Activated naive CD4-positive, alpha-beta T cell treated with anti-CD3 and anti-CD28 coated beads, Interleukin-2, amount 50 U/mL, for 72 hours (primary cell): ENCODE results near the gene BCKDHA. TPM values are rescaled to one million over a fixed set of nuclear protein-coding genes. Genes with fewer than 3 reads are reported as not detected.
"Not testable (repeated sequence)": the region's sequence is repeated elsewhere in the genome, so short reads cannot be mapped to it uniquely, and the experiment has no call there.

Experiments
- ATAC-seq, 2 donors: fragments of 150-1000 bp; cut with Tn5 transposase; 2 replicates each; pipeline ENCODE4 v1.10.0; 2021; ENCODE audit warnings: mild to moderate bottlenecking in 2 of 2, moderate library complexity in 2 of 2
- DNase-seq, 2 donors: peaks; one replicate each; pipeline ENCODE4 v3.0.0; 2021 to 2022; ENCODE audit warnings: low spot score in 2 of 2
- H3K27ac Mint-ChIP-seq, 2 donors: one replicate each; pipeline ENCODE4 v1.8.0; 2022; ENCODE audit warnings: mild to moderate bottlenecking in 2 of 2, mixed read lengths in 2 of 2
- H3K36me3 Mint-ChIP-seq, 2 donors: one replicate each; pipeline ENCODE4 v1.8.0; 2022; ENCODE audit warnings: mixed read lengths in 2 of 2
- H3K9me3 Mint-ChIP-seq, 2 donors: one replicate each; pipeline ENCODE4 v1.8.0; 2022; ENCODE audit warnings: mixed read lengths in 2 of 2
- total RNA-seq, 2 donors: library from RNA; stranded (reverse); gene quantifications; one replicate each; pipeline ENCODE4 v1.2.3, GENCODE V29; 2022

Gene BCKDHA
- total RNA-seq, 2 donors from 2014 or later = 19.8 to 27.2 TPM

DNA sequence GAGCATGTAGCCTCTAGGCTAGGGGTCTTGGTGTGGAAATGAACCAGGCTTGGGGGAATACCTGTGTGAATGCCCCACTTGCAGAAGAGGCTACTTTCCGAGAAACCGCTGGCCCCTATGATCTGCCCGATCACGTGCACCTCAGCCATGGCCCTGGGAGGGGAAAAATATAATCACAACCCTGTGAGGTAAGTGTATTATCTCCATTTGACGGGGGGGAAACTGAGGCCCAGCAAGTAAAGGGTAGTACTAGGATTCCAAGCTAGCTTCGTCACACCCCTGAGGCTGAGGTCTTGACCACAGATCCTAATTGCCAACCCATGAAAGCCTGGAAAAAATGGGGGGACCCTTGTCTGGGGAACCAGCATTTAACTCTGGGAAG is 34.3 kb upstream of the BCKDHA start:
- ATAC-seq (no peak), DNase-seq (no peak)
- Mint-ChIP-seq H3K9me3 (no peaks in the 10 kb centered on the region), H3K36me3 (peaks cover 5% of the 10 kb centered on the region in 2 donors), H3K27ac (peak overlapping the region; percentile 95 to 99)

DNA sequence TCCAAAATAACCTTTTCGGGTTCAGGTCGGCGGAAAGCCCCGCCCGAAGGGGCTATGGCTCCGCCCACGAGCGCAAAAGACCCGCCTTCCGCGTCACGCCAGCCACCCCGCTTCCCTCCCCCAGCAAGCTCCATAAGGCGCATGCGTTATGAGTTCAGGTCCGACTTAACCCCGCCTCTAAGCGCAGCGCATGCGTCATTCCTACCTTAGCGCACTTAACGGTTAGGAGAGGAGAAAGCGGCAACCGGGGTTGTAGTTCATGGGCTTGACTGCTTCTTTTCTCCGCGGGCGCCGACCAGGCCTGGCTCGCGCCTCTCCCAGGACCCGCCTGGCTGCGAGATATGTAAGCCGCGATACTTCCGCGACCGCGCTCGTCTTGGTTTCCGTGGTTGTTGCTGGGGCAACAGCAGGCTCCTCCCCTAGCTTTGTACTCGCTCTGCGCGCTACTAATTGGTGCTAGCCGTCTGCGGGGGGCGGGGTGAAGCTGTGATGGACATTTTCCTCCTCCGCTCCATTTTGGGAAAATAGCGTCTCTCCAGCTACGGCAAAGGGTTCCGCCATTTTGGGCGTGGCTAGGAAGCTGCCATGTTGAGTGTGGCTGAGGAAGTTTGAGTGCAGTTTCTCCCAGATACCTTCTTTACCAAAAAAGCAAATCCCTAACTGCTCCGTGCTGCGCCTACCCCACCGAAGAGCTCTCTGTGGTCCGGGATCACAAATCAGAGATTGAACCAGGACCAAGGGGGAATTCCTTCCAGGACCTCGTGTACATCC is 33.7 kb upstream of the BCKDHA start, which contains the start of gene B9D2:
TSS of gene B9D2 (minus strand) at position 397 of the 771 bp plus-strand sequence. CDS start 630 bp downstream, outside the sequence.
- ATAC-seq = peak; percentile 98 to 99
- Mint-ChIP-seq H3K9me3 (no peaks in the 10 kb centered on the region), H3K36me3 (peaks cover 5% of the 10 kb centered on the region in 2 donors), H3K27ac (peak within 1 kb of the TSS; percentile 95 to 99)
- DNase-seq = peak; percentile 94 to 98

DNA sequence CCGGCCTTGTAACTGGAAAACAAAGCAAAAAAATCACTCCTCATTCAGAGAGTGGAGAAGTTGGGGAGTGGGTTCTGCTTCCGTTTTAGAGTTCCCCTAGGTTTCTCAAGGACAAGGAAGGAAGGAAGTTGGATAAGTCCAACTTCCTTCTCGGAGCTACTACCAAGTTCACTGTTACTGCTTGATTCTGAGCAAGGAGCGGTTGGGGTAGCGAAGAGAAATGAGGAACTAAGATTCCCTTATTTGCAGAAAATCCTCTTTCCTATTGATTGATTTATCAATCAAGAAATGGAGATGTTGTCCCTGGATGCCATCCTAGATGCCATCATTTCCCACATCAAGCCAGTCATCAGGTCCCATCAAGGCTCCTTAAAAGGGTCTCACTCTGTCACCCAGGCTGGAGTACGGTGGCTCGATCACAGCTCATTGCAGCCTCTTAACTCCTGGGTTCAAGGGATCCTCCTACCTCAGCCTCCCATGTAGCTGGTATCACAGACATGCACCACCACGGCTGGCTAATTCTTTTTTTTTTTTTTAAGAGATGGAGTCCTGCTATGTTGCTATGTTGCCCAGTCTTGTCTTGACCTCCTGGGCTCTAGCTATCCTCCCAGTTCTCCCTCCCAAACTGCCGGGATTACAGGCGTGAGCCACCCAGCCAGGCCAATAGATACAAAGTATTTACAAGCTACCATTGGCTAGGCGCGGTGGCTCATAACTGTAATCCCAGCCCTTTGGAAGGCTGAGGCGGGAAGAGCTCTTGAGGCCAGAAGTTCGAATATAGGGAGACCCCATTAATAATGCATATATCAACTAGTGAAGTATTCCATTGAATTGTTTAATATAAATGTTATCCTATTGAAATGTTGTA is 32.9 kb upstream of the BCKDHA start:
- no peak for ATAC-seq
- no peak for DNase-seq
- Mint-ChIP-seq H3K9me3 (no peaks in the 10 kb centered on the region), H3K36me3 (peaks cover 5% of the 10 kb centered on the region in 2 donors), H3K27ac (peak overlapping the region; percentile 95 to 99)

DNA sequence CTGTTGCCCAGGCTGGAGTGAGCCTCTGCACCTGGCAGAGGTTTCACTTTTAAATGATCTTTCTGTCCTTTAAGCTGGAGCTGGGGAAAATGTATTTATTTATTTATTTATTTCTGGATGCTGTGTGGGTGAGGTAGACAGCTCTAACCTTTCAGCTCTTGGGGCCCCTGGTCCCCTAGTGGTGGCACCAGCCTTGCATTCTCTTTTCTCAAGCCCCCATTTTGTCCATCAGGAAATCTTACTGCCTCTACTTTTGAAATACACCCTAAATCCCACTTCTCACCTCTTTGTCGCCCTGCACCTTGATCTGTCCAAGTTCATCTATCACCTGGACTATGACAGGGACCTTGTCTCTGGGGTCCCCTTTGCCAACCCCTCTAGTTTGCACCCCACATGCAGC is 31.5 kb upstream of the BCKDHA start:
- ATAC-seq (no peak), DNase-seq (no peak)
- Mint-ChIP-seq H3K27ac (peak overlapping the region in 1 of 2 donors; percentile 37), H3K36me3 (peaks cover 5% of the 10 kb centered on the region in 2 donors), H3K9me3 (no peaks in the 10 kb centered on the region)

DNA sequence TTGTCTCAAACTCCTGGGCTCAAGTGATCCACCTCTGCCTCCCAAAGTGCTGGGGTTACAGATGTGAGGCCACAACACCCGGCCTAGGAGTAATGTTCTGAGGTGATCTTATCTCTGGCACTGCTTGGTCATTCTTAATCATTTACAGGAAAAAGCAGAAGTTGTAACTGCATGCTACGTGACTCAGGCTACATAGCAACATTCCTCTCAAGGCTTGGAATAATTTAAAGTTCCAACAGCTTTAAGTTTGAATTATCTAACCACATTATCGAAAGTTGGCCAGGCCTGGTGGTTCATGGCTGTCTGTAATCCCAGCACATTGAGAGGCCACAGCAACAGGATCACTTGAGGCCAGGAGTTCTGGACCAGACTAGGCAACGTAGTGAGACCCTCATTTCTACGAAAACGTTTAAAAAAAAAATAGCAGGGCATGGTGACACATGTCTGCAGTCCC is 29.7 kb upstream of the BCKDHA start:
- Mint-ChIP-seq H3K36me3 (peaks cover 5% of the 10 kb centered on the region in 2 donors), H3K9me3 (no peaks in the 10 kb centered on the region), H3K27ac (no peak overlapping the region)
- DNase-seq (no peak), ATAC-seq (no peak)

DNA sequence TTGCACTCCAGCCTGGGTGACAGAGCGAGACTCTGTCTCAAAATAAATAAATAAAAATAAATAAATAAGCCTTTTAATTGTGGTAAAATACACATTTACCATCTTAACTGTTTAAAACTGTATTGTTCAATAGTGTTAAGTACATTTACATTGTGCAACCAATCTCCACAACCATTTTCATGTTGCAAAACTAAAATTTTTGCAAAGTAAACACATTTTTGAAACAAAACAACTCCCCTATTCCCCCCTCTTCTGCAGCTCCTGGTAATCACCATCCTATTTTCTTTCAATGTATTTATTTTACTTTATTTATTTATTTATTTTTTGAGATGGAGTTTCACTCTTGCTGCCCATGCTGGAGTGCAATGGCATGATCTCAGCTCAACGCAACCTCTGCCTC is 27.8 kb upstream of the BCKDHA start:
- DNase-seq (no peak), ATAC-seq (no peak)
- H3K36me3 Mint-ChIP-seq = peaks cover 0 to 5% of the 10 kb centered on the region in 2 donors
- no peak overlapping the region for H3K27ac Mint-ChIP-seq
- no peaks in the 10 kb centered on the region for H3K9me3 Mint-ChIP-seq

DNA sequence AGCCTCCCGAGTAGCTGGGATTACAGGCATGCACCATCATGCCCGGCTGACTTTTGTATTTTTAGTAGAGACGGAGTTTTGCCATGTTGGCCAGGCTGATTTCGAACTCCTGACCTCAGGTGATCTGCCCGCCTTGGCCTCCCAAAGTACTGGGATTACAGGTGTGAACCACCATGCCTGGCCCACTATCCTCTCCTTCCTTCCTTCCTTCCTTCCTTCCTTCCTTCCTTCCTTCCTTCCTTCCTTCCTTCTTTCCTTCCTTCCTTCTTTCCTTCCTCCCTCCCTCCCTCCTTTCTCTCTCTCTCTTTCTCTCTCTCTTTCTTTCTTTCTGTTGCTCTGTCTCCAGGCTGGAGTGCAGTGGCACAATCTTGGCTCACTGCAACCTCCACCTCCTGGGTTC is 26.5 kb upstream of the BCKDHA start:
- H3K27ac Mint-ChIP-seq = peak overlapping the region; percentile 72 to 74
- DNase-seq, ATAC-seq, H3K36me3 Mint-ChIP-seq, H3K9me3 Mint-ChIP-seq: not testable (repeated sequence)

DNA sequence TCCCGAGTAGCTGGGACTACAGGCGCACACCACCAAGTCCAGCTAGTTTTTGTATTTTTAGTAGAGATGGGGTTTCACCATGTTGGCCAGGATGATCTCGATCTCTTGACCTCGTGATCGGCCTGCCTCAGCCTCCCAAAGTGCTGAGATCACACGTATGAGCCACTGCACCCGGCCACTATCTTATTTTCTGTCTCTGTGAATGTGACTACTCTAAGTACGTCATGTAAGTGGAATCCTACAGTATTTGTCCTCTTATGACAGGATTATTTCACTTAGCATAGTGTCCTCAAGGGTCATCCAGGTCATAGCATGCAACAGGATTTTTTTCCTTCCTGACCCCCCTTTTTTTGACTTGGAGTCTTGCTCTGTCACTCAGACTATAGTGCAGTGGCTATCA is 26.1 kb upstream of the BCKDHA start:
- no peaks in the 10 kb centered on the region for H3K9me3 Mint-ChIP-seq
- DNase-seq (no peak), ATAC-seq (no peak)
- H3K36me3 Mint-ChIP-seq = no peaks in the 10 kb centered on the region
- peak overlapping the region; percentile 72 to 74 for H3K27ac Mint-ChIP-seq

DNA sequence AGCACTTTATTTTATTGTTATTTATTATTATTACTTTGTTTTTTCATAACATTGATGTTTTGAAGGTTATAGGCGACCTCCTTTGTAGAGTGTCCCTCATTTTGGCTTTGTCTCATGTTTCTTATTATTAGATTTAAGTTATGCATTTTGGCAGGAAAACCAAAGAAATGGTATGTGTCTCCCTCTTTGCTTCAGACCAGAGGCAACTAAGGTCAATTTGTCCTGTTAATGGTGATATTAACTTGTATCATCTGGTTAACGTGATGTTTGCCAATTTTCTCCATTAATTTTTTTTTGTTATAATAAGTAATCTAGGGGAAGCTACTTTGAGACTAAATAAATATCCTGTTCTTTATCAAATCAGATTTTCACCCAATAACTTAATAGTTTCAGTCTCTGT is 25.1 kb upstream of the BCKDHA start:
- DNase-seq = no peak

DNA sequence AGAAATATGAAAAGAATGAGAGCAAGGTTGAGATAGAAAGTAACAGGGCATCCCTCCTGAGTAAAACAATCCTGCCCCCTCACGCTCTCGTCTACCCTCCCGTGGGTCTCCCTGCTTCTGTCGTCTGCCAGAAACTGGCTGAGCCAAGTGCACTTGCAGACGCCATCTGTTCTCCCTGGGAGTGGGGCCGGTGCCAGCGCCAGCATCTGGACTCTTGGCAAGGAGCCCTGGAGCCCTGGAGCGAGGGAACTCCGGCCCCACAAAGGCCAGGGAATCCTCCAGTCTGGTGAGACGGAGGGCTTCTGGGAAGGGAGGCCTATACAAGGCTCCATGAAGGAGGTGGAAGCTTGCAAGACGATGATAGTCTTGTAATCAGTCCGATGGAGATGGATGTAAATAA is 23.6 kb upstream of the BCKDHA start:
- Mint-ChIP-seq H3K36me3 (no peaks in the 10 kb centered on the region), H3K9me3 (no peaks in the 10 kb centered on the region), H3K27ac (peak overlapping the region in 1 of 2 donors; percentile 65)
- no peak for DNase-seq
- no peak for ATAC-seq

More for the DNA sequence above, 25.1 kb upstream of the BCKDHA start:
- H3K36me3 Mint-ChIP-seq = no peaks in the 10 kb centered on the region
- H3K27ac Mint-ChIP-seq = no peak overlapping the region
- ATAC-seq = no peak
- H3K9me3 Mint-ChIP-seq = no peaks in the 10 kb centered on the region

DNA sequence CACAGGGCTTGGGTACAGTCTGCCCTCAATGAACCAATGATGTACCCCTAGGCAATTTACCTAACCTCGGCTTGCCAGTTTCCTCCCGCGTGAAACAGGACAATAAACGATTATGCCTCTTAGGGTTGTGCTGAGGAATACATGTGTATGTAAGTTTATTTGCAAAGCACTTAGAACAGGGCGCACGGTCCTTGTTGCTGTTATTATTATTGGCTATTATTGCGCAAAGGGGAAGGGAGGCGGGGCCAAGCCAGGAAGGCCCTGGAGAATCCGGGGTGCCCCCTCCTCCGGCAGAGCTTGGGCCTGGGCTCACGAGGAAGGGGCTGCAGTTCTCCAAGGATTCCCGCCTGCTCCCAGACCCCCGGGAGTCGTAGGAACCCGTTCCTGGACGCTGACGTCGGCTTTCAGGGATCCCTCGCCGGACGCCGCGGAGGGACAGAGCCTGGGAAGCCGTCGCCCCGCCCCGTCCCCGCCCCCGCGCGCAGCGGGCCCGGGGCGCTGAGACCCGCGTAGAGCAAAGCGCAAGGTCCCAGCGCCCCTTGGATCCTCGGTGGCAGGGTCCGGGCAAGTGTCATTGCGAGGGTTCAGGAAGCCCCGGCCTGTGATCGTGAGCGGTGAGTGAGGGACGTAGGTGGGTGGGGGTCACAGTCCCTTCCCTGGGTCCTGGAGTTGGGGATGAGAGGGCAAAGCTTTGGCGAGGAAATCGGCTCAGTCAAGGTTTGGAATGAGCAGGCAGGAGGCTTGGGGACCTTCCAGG is 21.2 kb upstream of the BCKDHA start, which contains the start of gene TMEM91:
TSS of gene TMEM91 (plus strand) at position 293 of the 757 bp plus-strand sequence. CDS start 1,777 bp downstream, outside the sequence.
- Mint-ChIP-seq H3K27ac (peak within 1 kb of the TSS; percentile 21 to 50), H3K36me3 (no peaks in the 10 kb centered on the region), H3K9me3 (no peaks in the 10 kb centered on the region)
- no peak for DNase-seq
- peak; percentile 57 to 67 for ATAC-seq

DNA sequence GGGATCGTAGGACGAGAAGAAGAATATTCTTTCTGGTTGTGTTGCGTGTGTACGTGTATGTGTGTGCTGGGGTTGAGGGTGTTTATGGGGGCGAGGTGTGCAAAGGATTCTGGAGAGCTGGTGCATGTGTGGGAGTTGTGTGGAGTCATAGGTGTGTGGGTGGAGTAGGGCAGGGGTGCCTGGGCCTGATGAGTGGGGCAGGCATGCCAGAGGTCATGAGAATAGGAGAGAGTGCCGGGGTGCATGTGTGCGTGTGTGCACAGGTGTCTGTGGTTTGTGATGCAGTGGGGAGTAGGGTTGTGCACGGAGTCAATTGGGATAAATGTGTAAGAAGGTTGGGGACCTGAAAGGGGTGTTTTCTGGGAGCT is 20.6 kb upstream of the BCKDHA start:
- Mint-ChIP-seq H3K9me3 (no peaks in the 10 kb centered on the region), H3K27ac (peak overlapping the region; percentile 21 to 50), H3K36me3 (no peaks in the 10 kb centered on the region)
- DNase-seq (no peak), ATAC-seq (peak; percentile 72 to 73)

DNA sequence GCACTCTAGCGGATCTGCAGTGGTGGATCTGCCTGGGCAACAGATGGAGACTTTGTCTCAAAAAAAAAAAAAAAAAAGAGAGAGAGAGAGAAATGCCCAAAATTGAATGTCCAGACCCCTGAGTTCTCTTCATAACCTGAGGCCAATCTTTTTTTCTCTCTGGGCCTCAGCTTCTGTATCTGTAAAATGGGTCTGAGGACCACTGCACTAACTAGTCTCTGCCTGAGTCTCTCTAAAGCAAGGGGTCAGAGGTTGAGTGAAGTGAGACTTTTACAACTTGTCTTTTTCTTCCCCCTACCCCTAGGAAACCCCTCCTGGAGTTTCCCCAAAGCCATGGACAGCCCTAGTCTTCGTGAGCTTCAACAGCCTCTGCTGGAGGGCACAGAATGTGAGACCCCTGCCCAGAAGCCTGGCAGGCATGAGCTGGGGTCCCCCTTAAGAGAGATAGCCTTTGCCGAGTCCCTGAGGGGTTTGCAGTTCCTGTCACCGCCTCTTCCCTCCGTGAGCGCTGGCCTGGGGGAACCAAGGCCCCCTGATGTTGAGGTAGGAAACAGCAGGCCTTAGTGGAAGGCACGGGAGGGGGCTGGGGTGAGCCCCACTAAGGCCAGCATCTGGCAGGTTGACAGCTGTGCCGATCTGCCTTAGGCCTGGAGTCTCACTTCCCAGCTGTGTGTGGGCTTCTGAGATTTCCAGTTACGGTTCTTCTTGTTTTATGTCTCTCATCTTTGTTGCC is 19.5 kb upstream of the BCKDHA start:
- no peak for DNase-seq
- H3K36me3 Mint-ChIP-seq = no peaks in the 10 kb centered on the region
- no peak overlapping the region for H3K27ac Mint-ChIP-seq
- no peaks in the 10 kb centered on the region for H3K9me3 Mint-ChIP-seq
- peak in 1 of 2 donors; percentile 26 for ATAC-seq

DNA sequence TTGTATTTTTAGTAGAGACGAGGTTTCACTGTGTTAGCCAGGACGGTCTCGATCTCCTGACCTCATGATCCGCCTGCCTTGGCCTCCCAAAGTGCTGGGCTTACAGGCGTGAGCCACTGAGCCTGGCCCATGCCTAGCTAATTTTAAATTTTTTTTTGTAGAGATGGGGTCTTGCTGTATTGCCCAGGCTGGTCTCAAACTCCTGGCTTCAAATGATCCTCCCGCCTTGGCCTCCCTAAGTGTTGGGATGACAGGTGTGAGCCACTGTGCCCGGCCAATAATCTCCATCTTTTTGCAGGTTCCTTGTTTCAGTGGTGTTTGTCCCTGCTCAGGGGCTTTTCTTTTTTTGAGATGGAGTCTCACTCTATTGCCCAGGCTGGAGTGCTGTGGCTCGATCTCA is 16.1 kb upstream of the BCKDHA start:
- H3K9me3 Mint-ChIP-seq, H3K36me3 Mint-ChIP-seq, H3K27ac Mint-ChIP-seq, ATAC-seq, DNase-seq: not testable (repeated sequence)

DNA sequence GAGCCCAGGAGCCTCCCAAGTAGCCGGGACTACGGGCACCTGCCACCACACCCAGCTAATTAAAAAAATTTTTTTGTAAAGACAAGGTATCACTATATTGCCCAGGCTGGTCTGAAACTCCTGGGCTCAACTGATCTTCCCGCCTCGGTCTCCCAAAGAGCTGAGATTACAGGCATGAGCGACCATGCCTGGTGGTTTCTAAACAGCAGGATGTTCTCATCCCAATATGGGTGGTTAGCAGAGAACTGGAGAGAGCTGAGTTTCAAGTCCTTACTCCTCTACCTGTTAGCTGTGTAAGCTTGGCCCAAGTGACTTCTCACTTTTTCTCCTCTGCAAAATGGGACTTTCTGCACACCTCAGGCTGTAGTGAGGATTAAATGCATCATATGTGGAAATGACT is 13.3 kb upstream of the BCKDHA start:
- no peak for ATAC-seq
- H3K36me3 Mint-ChIP-seq = peaks cover 0 to 8% of the 10 kb centered on the region in 2 donors
- DNase-seq = no peak
- no peak overlapping the region for H3K27ac Mint-ChIP-seq
- no peaks in the 10 kb centered on the region for H3K9me3 Mint-ChIP-seq

DNA sequence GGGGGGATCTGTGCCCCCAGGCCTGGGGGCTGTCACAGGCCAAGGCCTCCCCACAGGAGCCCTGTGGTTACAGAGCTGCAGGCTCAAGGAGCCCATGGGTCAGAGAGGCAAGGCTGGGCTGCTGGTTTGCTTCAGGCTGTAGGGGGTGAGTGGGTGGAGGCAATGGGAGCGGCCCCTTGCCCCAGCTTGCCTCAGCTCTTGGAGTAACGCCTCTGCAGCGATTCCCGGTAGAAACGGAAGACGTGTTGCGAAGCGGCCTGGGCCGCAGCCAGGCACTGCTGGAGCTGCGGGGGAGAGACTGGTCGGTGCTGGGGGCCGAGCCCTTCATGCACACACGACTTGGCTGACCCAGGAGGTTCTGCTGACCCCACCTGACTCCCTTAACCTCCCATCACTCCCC is 11.2 kb upstream of the BCKDHA start:
- Mint-ChIP-seq H3K9me3 (no peaks in the 10 kb centered on the region), H3K36me3 (peaks cover 0 to 8% of the 10 kb centered on the region in 2 donors), H3K27ac (peak overlapping the region; percentile 66 to 67)
- DNase-seq (no peak), ATAC-seq (no peak)
